GM18505 (cell line): Measurements from ENCODE around the gene OR13G1.

ENCODE experiments used
- ATAC-seq: cut with Tn5 transposase; IDR thresholded peaks from one replicate; pipeline ENCODE4 v1.9.1; 2021; ENCODE audit not compliant: unreplicated experiment
- POLR2A ChIP-seq: IDR thresholded peaks from 4 replicates; pipeline ENCODE4 v1.6.1; 2011; ENCODE audit warnings: borderline replicate concordance; ENCODE audit not compliant: insufficient read depth, insufficient read length; ENCODE audit errors: extremely low read depth

OR13G1 gene

GRCh38 chr1:247639381-247639981, 40.1 kb downstream of the OR13G1 start:
- TF ChIP-seq POLR2A, result no peak
- peak; percentile 61 for ATAC-seq

- no peak for ATAC-seq
- no peak for TF ChIP-seq POLR2A
Measured at GRCh38 chr1:247638781-247639180, 40.8 kb downstream of the OR13G1 start.

- no peak for TF ChIP-seq POLR2A
- no peak for ATAC-seq
Measured at GRCh38 chr1:247638011-247638410, 41.5 kb downstream of the OR13G1 start.

GRCh38 chr1:247627951-247628350, 51.6 kb downstream of the OR13G1 start:
- no peak for ATAC-seq
- TF ChIP-seq POLR2A, result no peak
